Natural killer cell (primary cell): Measurements from ENCODE around the gene NNMT. TPM values are rescaled to one million over a fixed set of nuclear protein-coding genes. Genes with fewer than 3 reads are reported as not detected.

Experiments used
- ATAC-seq, 3 donors: fragments of 150-1000 bp in 2 of 3; fragments of 200-7000 bp in 1 of 3; cut with Tn5 transposase; 1 replicate in 1 of 3; 2 replicates in 2 of 3; pipeline ENCODE4 v1.10.0; 2021; ENCODE audit warnings: mild to moderate bottlenecking in 2 of 3, moderate library complexity in 2 of 3
- DNase-seq, 2 donors: peaks; one replicate each; pipeline versions ENCODE4 v3.0.0 to v3.0.0-alpha.2; 2013 to 2021; ENCODE audit warnings: mixed read lengths in 1 of 2
- H3K27ac ChIP-seq: one replicate; pipeline ENCODE4 v1.5.1; 2013; ENCODE audit warnings: mild to moderate bottlenecking, low read length
- H3K27me3 ChIP-seq: one replicate; pipeline ENCODE4 v1.6.1; 2013; ENCODE audit warnings: low read length; ENCODE audit not compliant: control insufficient read depth, insufficient read depth
- H3K36me3 ChIP-seq: one replicate; pipeline ENCODE4 v1.6.1; 2013; ENCODE audit warnings: low read length; ENCODE audit not compliant: control insufficient read depth, insufficient read depth
- H3K4me1 ChIP-seq: one replicate; pipeline ENCODE4 v1.6.1; 2013; ENCODE audit warnings: low read length; ENCODE audit not compliant: control insufficient read depth, insufficient read depth
- H3K4me3 ChIP-seq: one replicate; pipeline ENCODE4 v1.5.1; 2013; ENCODE audit warnings: low read length
- H3K9me3 ChIP-seq: one replicate; pipeline ENCODE4 v1.6.1; 2013; ENCODE audit warnings: low read length; ENCODE audit not compliant: control insufficient read depth, insufficient read depth
- H3K27ac Mint-ChIP-seq, 2 donors: one replicate each; pipeline ENCODE4 v1.8.0; 2022; ENCODE audit warnings: mild to moderate bottlenecking in 2 of 2, mixed read lengths in 2 of 2, moderate library complexity in 1 of 2
- H3K27me3 Mint-ChIP-seq, 2 donors: one replicate each; pipeline ENCODE4 v1.8.0; 2022; ENCODE audit warnings: low read depth in 2 of 2, mixed read lengths in 2 of 2
- H3K36me3 Mint-ChIP-seq: one replicate; pipeline ENCODE4 v1.8.0; 2022; ENCODE audit warnings: mixed read lengths
- H3K4me1 Mint-ChIP-seq, 2 donors: one replicate each; pipeline ENCODE4 v1.8.0; 2022; ENCODE audit warnings: mixed read lengths in 2 of 2
- H3K4me3 Mint-ChIP-seq: one replicate; pipeline ENCODE4 v1.8.0; 2022; ENCODE audit warnings: mild to moderate bottlenecking, moderate library complexity, mixed read lengths
- H3K9me3 Mint-ChIP-seq, 2 donors: one replicate each; pipeline ENCODE4 v1.8.0; 2022; ENCODE audit warnings: mixed read lengths in 2 of 2
- CTCF ChIP-seq: fragments of 200-600 bp; IDR thresholded peaks from one replicate; pipeline ENCODE4 v1.8.0; 2022; ENCODE audit warnings: antibody characterized with exemption
- WGBS: methylation state at CpG from one replicate; pipeline ENCODE4 v1.1.7; 2013; ENCODE audit warnings: missing lambda C conversion rate; ENCODE audit not compliant: insufficient coverage; 5-methylcytosine and 5-hydroxymethylcytosine counted together
- intact Hi-C: fragments of 100-400 bp; cut with micrococcal nuclease; formaldehyde crosslinking; loops from one replicate; pipeline ENCODE4 v1.14.2; 2022
- total RNA-seq, 4 donors: library from RNA; stranded (reverse); fragments of 120-200 nt in 1 of 4; gene quantifications; one replicate each; pipeline versions ENCODE4 v1.2.3 to v1.2.4, GENCODE V29; 2013 to 2022

The NNMT gene
- total RNA-seq, 3 donors from 2014 or later (not counting 1 experiment from before 2014, with no cell fraction given), result 1.8 to 2.4 (median 2.0) TPM

GRCh38 chr11:114354076-114354475, 57.9 kb downstream of the NNMT start:
- Histone ChIP-seq H3K9me3 (no peaks in the 10 kb centered on the region), H3K4me1 (no peaks in the 10 kb centered on the region), H3K4me3 (no peak overlapping the region), H3K27ac (no peak overlapping the region), H3K27me3 (no peaks in the 10 kb centered on the region), H3K36me3 (no peaks in the 10 kb centered on the region)
- Mint-ChIP-seq H3K9me3 (no peaks in the 10 kb centered on the region), H3K27ac (no peak overlapping the region), H3K36me3 (no peaks in the 10 kb centered on the region), H3K27me3 (peaks cover 2 to 10% of the 10 kb centered on the region in 2 donors), H3K4me3 (no peak overlapping the region), H3K4me1 (no peaks in the 10 kb centered on the region)
- intact Hi-C loops, result loop anchor here (5.0 kb wide), 1 partner anchor 408 kb away; no protein-coding TSS in a partner anchor
- WGBS, result 87% methylated on average over 3 of the region's 3 CpGs
- ATAC-seq, result no peak
- TF ChIP-seq CTCF, result no peak
- no peak for DNase-seq

DNA sequence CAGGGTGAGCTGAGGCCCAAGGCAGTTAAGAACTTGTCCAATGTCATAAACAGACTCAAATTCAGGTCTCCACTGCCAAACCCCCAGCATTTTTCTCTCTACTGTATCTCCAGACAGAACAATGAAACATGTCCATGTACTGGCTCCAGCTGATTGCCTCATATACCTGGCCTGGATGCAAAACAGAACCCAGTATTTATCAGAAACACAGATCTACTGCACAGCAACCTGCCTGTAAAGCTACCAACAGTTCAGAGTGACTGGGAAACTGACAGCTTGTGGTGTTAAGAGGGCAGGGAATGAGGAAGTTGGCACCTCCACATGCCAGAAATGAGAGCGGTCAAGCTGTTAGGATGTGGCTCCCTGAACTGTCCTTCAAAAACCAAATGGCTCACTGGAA, 62.5 kb downstream of the NNMT start:
- no peak overlapping the region for H3K4me3 ChIP-seq
- H3K27ac ChIP-seq, result no peak overlapping the region
- intact Hi-C loops, result no loop called here
- no peak for TF ChIP-seq CTCF
- no peaks in the 10 kb centered on the region for H3K36me3 Mint-ChIP-seq
- H3K4me1 ChIP-seq, result no peaks in the 10 kb centered on the region
- H3K9me3 Mint-ChIP-seq, result no peaks in the 10 kb centered on the region
- H3K4me1 Mint-ChIP-seq, result no peaks in the 10 kb centered on the region
- H3K9me3 ChIP-seq, result no peaks in the 10 kb centered on the region
- DNase-seq (no peak), ATAC-seq (no peak)
- H3K27me3 Mint-ChIP-seq, result peaks cover 2 to 43% of the 10 kb centered on the region in 2 donors
- no CpG with 5 or more reads among the region's 1 CpG for WGBS
- no peaks in the 10 kb centered on the region for H3K27me3 ChIP-seq
- no peaks in the 10 kb centered on the region for H3K36me3 ChIP-seq
- no peak overlapping the region for H3K27ac Mint-ChIP-seq
- no peak overlapping the region for H3K4me3 Mint-ChIP-seq

- H3K36me3 ChIP-seq, result no peaks in the 10 kb centered on the region
- H3K9me3 ChIP-seq, result no peaks in the 10 kb centered on the region
- intact Hi-C loops, result no loop called here
- no peaks in the 10 kb centered on the region for H3K36me3 Mint-ChIP-seq
- no peak for TF ChIP-seq CTCF
- no peak for DNase-seq
- H3K4me3 Mint-ChIP-seq, result no peak overlapping the region
- H3K27me3 ChIP-seq, result no peaks in the 10 kb centered on the region
- H3K4me1 Mint-ChIP-seq, result no peaks in the 10 kb centered on the region
- no peak for ATAC-seq
- no peaks in the 10 kb centered on the region for H3K9me3 Mint-ChIP-seq
- H3K4me1 ChIP-seq, result no peaks in the 10 kb centered on the region
- H3K27me3 Mint-ChIP-seq, result peaks cover 2 to 48% of the 10 kb centered on the region in 2 donors
- H3K27ac ChIP-seq, result no peak overlapping the region
- no peak overlapping the region for H3K4me3 ChIP-seq
- H3K27ac Mint-ChIP-seq, result no peak overlapping the region
These were observed 63.1 kb downstream of the NNMT start for GRCh38 chr11:114359342-114359741.

DNA sequence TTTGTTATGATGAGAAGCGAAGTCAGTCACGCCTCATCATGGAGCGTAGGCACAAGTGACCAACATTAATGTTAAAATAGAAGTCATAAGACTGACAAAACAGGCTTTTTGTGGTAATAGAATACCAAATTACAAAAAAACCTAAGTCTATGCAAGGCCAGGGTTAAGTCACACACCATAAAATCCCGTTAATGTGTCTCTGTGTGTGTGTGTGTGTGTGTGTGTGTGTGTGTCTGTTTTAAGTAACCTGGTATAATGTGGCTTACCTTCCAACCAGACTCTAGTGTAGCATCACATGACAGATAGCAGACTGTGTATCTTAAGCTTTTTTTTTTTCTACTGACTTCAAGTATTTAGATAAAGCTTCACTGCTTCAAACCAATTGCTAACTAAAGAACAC, 66.1 kb downstream of the NNMT start:
- no peaks in the 10 kb centered on the region for H3K4me1 Mint-ChIP-seq
- H3K9me3 Mint-ChIP-seq, result no peaks in the 10 kb centered on the region
- Histone ChIP-seq H3K27me3 (no peaks in the 10 kb centered on the region), H3K36me3 (no peaks in the 10 kb centered on the region), H3K4me1 (no peaks in the 10 kb centered on the region), H3K27ac (no peak overlapping the region), H3K4me3 (no peak overlapping the region), H3K9me3 (no peaks in the 10 kb centered on the region)
- intact Hi-C loops, result no loop called here
- peaks cover 0 to 64% of the 10 kb centered on the region in 2 donors for H3K27me3 Mint-ChIP-seq
- H3K36me3 Mint-ChIP-seq, result no peaks in the 10 kb centered on the region
- ATAC-seq (no peak), DNase-seq (no peak)
- WGBS, result 95% methylated on average over 3 of the region's 4 CpGs
- no peak overlapping the region for H3K27ac Mint-ChIP-seq
- no peak for TF ChIP-seq CTCF
- no peak overlapping the region for H3K4me3 Mint-ChIP-seq
